IMR-90 (cell line): ENCODE data around the gene OR2T35.

Experiments
- CTCF ChIP-seq: conservative IDR thresholded peaks from 2 replicates; pipeline ENCODE4 v1.5.1; 2012; ENCODE audit warnings: mild to moderate bottlenecking, low read depth, low read length, improper control_type of control experiment
- FOS ChIP-seq: fragments of 150-350 bp; IDR thresholded peaks from 2 replicates; pipeline ENCODE4 v1.6.1; 2016; ENCODE audit warnings: low read depth, low read length
- POLR2A ChIP-seq: IDR thresholded peaks from 2 replicates; pipeline ENCODE4 v1.6.1; 2012; ENCODE audit warnings: mild to moderate bottlenecking, low read depth, low read length
- RAD21 ChIP-seq: IDR thresholded peaks from 2 replicates; pipeline ENCODE4 v1.6.1; 2012; ENCODE audit warnings: low read length, improper control_type of control experiment
- RCOR1 ChIP-seq: IDR thresholded peaks from 2 replicates; pipeline ENCODE4 v1.6.1; 2012; ENCODE audit warnings: mild to moderate bottlenecking, low read length, improper control_type of control experiment; ENCODE audit not compliant: insufficient replicate concordance

- no peak for TF ChIP-seq RCOR1
- TF ChIP-seq CTCF, result no peak
- TF ChIP-seq FOS, result no peak
- no peak for TF ChIP-seq POLR2A
- no peak for TF ChIP-seq RAD21
Observed at GRCh38 chr1:248618119-248618518, 27.0 kb downstream of the OR2T35 start.
